Brain pericyte (primary cell): ENCODE measurements around the gene YIF1A.
"Not testable (repeated sequence)": the region's sequence is repeated elsewhere in the genome, so short reads cannot be mapped to it uniquely, and the experiment has no call there.

Experiments
- DNase-seq: peaks from one replicate; pipeline ENCODE4 v3.0.0-alpha.2; 2012; ENCODE audit warnings: low read depth, low spot score

YIF1A gene

DNA sequence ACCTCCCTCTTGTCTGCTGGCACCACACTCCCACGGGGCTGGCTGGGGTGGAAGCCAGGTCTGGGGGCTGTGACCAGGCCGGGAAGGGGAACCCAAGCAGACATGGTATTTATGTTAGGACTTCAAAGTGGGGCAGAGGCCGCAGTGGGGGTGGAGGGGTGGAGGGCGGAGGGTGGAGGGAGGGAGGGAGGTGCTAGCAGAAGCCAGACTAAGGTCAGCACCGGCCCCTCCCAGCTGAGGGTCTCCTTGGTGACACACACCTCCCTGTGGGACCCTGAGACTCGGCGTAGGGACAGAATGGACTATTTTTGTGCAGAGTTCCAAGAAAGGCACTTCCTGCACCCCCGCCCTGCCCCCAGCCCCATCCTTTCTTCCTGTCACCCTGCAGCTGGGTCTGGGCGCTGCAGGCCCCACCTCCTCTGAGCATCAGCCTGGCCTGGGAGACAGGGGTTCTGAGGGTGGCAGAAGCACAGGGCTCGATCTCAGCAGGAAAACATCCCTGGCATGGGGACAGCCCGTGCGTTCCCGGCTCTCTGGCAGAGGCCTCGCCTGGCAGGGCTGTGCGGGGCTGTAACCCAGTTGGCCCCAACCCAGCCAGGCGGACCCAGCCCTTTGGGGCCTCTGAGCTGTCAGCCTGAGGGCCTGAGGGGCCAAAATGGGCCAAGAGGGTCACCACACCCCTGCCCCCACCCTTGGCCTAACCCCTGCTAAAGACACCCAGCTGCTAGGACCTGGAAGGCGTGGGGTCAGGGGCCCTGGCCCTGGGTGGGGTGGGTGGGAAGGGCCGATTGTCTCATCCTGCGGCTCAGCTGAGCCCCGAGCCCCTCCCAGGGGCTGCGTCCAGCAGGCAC is 37.5 kb upstream of the YIF1A start:
- no peak for DNase-seq

DNA sequence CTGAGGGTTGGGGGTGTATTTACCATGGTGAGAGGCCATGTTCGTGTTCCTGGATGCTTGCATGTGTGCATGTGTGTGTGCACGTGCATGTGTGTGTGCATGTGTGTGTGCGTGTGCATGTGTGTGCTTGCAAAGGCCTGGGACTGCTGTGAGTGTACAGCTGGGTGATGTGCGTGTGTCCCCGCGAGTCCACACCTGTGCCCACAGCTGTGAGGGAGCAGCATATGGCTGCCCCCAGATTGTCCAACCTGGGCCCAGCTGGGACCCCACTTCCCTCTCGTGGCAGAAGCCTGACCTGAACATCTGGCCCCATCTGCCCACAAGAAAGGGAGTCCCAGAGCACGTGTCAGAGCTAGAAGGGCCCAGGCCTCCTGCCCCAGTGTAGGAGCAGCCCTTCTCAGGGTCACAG is 36.3 kb upstream of the YIF1A start:
- DNase-seq: no peak

DNA sequence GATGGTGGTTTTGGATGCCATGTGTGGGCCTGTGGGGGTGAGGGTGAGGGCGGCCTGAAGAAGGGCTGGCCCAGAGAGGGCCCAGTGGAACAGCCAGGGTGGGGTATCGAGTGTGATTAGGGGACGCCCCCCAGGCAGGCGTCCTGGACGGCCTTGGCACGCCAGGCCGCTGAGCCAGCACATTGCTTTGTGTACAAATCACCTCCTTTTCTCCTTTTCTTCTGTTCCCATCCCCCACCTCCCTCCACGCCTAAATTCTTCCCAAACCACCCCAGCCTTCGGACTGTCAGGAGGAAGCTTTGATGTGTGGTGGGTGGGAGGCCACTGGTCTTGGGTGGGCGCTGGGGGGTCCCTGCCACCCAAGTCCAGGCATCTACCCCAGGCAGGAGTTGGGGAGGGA is 35.7 kb upstream of the YIF1A start:
- no peak for DNase-seq

DNA sequence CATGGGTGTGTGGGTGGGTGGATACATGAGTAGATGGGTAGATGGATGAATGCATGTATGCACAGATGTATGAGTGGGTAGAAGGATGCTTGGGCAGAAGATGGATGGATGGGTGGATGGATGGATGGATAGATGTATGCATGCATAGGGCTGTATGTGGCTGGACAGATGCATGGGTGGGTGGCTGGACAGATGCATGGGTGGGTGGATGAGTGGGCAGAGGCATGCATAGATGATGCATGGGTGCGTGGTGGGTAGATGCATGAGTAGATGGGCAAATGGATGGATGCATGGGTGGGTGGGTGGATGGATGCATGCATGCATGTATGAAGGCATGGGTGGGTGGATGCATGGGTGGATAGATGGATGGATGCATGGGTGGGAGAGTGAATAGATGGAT is 34.7 kb upstream of the YIF1A start:
- no peak for DNase-seq

DNA sequence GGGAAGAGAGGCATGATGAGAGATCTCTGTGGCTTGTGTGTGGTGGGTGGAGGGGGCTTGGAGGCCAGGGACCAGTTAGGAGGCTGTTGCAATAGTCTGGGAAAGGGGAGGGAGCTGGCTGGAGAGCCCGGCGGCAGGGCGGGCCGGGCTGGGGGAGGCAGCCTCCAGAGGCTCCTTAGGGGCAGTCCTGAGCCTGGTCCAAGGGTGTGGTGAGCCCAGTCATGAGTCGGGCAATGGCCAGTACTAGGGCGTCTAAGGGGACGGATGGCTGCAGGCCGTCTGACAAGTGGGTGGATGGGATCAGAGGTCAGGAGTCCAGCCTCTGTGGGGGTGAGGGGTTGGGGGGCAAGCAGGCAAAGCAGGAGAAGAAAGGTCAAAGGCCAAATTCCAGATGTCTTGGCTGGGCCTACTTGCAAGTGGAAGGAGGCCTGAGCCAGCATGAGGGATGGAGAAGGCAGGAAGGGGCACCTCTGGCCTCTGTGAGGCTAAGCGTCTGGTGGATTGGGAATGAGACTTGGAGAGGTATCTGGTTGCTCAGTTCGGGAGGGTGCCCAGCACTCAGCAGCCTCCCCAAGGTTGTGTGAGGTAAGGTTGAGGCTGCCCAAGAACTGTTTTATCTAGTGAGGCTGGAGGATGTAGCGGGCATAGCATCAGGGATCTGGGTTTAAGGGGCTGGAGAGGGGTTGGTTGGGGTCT is 33.9 kb upstream of the YIF1A start:
- DNase-seq: no peak

DNA sequence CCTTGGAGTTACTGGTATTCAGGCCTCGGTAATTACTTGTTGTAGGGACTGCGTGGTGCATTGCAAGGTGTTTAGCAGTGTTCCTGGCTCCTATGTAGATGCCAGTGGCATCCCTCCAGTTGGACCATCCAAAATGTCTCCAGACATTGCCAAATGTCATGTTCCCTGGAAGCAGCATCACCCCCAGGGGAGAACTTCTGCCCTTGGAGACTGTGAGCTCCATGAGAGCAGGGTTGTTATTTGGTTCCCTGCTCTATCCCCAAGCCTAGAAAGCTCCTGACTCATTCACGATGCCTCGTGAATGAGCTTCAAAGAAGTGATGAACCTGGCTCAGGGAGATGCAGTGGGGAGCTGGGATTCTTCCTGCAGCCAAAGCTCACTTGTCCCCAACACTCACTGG is 32.7 kb upstream of the YIF1A start:
- no peak for DNase-seq

DNA sequence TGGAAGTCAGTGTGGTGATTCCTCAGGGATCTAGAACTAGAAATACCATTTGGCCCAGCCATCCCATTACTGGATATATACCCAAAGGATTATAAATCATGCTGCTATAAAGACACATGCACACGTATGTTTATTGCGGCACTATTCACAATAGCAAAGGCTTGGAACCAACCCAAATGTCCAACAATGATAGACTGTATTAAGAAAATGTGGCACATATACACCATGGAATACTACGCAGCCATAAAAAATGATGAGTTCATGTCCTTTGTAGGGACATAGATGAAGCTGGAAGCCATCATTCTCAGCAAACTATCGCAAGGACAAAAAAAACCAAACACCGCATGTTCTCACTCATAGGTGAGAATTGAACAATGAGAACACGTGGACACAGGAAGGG is 31.8 kb upstream of the YIF1A start:
- DNase-seq: not testable (repeated sequence)

DNA sequence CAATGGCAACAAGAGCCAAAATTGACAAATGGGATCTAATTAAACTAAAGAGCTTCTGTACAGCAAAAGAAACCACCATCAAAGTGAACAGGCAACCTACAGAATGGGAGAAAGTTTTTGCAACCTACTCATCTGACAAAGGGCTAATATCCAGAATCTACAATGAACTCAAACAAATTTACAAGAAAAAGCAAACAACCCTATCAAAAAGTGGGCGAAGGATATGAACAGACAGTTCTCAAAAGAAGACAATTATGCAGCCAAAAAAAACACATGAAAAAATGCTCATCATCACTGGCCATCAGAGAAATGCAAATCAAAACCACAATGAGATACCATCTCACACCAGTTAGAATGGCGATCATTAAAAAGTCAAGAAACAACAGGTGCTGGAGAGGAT is 31.3 kb upstream of the YIF1A start:
- DNase-seq: not testable (repeated sequence)

DNA sequence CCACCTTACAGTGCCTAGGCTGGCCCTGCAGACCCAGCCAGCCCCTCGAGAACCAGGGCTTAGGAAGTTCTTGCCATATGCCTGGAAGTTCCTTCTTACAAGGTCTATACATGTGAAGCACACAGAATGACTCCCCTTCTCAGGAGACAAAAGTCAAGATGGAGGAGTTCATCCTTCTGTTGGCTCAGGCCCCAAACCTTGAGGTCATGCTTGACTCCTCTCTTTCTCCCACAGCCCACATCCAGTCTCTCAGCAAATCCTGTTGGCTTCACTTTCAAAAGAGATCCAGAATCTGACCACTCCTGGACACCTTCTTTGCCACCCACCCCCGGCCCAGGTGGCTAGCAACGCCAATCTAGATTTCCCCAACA is 29.6 kb upstream of the YIF1A start:
- DNase-seq: no peak

DNA sequence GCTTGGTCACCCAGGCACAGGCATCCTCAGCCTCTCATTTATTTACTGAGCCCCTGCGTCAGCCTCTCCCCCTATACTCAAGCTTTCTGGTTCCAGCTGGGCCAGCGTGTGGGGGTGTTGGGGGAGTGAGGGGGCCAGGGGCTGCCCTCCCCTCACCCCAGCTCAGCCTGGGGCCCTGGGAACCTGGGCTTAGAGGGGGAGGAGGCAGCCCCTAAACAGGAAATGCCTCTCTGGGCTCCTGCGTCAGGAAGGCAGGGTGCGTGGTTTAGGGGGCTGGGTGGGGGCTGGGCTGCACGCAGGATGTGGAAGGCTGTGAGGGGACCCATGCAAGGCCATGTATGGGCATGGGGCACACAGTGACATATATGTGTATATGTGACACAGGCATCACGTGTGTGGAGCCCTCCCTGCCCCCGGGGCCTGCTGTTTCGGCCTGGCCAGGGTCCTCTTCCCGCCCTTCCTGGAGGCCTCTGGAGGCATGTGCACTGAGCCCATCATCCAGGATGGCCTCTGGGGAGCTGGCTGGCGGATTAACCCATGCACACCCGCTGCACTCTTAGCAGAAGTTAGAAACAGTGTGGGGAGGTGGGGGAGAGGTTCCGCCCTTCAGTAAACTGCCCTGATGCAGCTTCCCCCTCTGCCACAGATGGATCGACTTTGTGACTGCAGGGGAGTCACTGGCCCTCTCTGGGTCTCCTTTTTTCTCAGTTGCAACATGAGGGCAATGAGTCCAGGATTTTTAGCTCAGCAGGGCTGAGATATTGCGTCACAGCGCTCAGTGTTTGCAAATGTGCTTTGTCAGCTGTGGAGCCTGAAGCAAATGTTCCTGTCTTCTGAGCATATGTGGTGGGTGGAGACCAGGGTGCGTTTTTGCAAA is 29.0 kb upstream of the YIF1A start:
- peak; percentile 85 for DNase-seq

DNA sequence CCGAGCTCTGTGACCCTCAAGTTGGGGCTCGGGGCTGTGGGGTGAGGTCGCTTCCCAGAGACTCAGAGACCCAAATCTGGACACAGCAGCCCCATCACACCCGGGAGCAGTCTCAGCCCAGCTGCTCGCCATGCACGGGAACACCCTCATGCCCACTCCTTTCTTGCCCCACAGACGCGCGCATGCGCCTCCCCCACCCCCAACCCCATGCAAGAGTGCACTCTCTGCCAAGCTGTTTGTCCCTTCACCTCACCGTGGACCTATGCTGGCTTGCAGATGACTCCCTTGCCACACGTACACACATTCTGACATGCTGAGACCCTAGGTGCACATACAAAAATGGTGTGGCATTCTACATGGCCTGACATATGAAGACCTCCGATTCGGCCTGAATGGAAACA is 28.4 kb upstream of the YIF1A start:
- DNase-seq: peak; percentile 59

DNA sequence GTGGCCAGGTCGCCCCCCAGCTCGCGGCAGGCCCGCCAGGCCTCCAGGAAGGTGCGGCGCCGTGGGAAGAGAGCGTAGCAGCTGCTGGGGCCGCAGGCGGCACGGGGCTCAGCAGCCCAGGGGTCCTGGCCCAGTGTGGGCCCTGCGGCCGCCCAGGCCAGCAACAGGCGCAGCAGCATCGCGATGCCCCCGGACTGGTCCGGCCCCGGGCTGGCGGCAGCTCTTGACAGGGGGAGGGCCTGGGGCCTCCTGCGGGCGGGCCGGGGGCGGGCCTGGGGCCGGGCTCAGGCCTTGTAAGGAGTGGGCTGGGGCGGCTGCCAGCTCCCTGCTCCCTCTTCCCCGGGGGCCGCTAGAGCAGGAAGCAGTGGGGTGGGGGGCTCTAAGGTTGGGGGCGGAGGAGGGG is 27.9 kb upstream of the YIF1A start, which contains the start of gene CD248:
Gene CD248, minus strand, starts transcription at position 196 of the 403 bp plus-strand sequence. Its CDS starts 17 bp downstream, at position 179.
- no peak for DNase-seq

DNA sequence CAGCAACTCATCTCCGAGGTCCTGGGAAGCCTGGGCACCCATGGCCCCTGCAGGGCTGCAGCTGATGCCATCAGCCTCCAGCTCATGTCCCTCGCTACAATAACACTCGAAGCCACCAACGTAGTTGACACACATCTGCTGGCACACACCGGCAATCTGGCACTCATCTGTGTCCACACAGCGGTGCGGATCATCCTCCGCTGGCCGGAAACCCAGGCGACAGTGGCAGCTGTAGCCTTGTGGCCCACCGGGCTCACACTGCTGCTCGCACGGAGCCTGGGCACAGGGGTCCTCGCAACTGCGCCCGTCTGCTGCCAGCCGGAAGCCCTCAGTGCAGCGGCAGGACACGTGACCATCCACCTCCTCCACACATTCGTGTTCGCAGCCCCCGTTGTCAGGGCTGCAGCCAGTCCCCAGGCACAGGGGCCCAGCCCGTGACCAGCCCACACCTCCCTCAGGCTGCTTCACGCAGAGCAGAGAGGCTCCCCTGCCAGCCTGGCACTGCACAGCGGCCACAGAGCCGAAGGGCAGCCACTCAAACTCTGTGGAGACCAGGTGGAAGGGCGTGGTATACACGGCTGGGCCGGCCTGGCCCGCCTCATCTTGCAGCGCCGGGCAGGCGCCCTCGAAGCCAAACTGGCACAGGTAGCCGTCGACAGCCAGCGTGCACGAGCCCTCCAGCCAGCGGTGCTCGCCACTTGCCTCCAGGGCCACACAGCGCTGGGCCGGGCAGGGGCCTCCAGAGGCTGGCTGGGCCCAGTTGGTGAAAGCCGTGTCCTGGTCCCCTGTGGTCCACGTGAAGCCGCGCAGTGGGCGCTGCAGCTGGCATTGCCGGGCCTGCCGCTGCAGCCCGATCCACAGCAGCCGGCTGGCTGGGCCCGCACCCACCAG is 27.2 kb upstream of the YIF1A start:
- DNase-seq: no peak

DNA sequence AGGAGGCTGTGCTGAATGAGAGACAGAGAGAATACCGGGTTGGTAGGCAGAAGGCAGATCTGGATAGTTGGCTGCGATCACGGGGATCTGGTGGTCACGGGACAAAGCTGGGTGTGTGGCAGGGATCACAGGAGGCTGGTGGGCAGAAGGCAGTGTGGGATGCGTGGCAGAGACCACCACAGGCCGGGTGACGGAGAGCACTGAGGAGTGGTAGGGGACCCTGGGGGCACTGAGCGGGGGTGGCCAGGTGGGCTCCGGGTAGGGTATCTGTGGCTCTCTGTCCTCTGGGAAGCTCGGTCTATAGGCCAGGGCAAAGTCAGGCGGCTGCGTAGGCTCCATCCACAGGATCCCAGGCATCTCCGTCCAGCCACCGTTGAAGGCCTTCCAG is 26.5 kb upstream of the YIF1A start:
- DNase-seq: no peak

DNA sequence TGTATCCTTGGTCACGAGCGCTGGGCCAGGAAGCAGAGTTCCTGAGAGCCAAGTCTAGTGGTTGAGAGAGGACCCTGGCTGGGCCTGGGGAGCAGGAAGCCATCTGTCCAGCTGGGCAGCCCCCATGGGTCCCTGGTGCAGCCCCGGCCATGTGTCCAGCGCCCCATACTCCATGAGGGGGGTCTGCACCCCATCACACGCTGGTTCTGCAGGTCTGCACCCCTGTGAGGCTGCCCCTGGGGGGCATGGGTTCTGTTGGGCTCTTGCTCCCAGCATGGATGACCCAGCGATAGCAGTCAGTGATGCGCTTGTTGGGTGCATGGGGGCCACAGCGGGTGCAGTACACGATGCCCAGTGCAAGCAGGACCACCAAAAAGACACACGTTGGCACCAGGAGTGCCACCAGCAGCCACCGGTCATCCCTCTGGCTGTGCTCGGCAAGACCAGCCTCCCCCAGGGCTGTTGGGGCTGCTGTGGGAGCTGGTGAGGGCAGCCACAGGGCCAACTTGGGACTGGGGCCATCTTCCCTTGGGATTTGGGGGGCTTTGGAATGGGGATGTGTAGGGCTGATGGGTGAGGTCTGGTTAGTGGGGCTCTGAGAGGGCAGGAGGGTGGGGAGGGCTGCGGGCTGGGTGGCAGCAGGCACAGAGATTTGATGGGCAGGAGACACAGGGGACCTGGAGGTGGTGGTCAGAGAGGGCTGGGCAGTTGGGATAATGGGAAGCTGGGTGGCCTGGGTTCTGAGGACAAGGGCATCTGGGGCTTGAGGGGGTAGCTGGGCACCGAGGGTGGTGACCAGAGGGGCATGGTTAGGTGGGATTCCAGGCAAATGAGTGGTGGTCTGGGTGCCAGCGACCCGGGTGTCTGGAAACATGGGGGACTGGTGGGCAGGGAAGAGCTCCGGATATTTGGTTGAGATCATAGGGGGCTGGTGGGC is 25.9 kb upstream of the YIF1A start:
- DNase-seq: no peak

DNA sequence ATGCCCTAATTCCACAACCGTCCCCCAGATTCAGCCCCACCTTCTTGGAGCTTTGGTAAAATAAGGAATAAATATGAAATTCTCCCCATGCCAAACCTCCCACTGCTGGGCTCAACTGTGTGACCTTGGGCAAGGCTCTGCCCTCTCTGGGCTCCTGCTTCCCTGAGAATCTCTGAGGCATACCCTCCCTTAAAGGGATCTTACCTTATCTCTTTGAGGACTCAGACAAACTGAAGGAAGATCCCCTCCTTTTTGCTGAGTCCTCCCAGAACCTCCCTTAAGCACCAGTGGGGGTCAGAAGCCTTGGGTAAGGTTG is 25.2 kb upstream of the YIF1A start:
- DNase-seq: no peak

DNA sequence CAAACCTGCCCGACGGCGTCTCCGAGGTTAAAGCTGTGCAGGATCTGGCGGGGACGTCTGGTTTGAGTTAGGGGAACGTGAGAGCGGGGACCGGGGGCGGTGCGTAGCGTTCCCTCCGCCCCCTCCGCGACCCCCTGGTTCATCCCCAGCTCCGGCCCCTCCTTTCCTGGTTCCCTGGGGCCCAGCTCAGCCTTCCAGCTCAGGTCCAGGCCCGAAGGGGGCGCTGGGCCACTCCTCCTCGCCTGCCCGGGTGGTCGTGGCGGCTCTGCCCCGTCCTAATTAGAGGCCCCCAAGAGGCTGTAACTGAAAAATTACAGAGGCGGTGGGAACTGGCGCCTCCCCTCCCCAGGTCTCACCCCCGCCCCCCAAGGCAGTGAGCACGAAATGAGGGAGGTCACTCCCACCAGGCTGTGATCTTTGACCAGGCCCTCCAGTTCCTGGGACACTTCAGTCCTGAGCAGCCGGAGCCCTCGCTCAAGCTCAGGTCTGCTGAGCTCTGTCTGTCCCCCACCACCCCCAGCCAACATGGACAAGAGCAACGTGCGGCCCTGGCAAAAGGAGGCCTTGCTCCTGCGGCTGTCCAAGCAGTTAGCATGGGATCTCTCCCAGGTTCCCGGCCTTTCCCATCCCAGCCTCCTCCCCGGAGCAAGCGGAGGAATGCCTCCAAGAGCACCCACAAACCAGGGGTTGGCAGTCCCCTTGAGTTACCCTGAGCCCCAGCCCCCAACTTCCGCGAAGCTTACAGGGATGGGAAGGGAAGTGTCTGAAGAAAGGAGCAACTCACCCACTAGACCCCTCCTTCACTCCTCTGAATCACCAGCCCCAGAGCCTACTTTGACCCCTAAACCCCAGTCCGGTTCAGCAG is 24.6 kb upstream of the YIF1A start:
- no peak for DNase-seq

DNA sequence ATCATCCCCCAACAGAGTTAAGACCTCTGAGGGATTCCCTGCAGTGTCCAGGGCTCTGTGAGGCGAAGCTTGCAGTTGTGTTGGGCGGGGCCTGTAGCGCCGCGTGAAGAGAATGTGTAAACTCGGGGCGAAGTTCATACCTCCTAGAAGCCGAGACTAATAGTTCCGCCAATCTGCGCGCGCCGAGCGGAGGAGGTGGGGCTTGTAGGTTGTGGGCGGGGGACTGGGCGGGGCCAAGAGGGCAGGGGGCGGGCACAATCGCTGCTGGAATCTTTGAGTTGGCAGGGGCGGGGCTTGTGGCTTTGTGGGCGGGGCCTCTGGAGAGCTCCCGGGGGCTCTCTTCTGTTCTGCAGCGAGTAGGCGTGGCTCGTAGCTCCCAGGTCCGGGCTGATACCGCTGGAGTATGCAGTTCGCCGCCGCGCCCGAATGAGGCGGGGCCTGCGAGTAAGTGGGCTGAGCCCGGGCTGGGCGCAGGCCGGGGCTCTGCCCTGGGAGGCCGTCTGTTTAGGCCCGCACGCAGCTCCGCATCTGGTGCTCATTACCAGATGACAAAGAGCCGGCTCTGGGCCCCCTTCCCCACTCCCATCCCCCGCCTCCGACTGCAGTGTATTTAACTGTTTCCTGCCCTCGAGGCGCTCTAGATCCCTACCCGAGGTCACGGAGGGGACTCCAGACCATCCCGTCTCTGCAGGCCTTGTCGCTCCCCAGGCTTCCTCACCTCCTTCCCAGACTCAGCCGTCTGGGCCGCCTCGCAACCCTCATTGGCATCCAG is 23.8 kb upstream of the YIF1A start:
- DNase-seq: peak; percentile 99
